NOMO-1 (cell line): ENCODE data around the gene MCTP2.

Experiments used
- DNase-seq, 2 experiments: peaks; one replicate each; lab custom pipeline; 2025; ENCODE audit not compliant: unreplicated experiment in 2 of 2; lab: John Stamatoyannopoulos, UW

Gene MCTP2

GRCh38 chr15:94259121-94259751 lies 27.9 kb downstream of the MCTP2 start:
- peak; percentile 44 to 87 for DNase-seq

- peak; percentile 51 to 84 for DNase-seq
These were observed 28.5 kb downstream of the MCTP2 start for GRCh38 chr15:94259863-94260262.

- no peak for DNase-seq
These were observed 30.8 kb downstream of the MCTP2 start for GRCh38 chr15:94262201-94262600.

GRCh38 chr15:94263341-94264273 lies 32.2 kb downstream of the MCTP2 start:
- DNase-seq: peak; percentile 11 to 48

- no peak for DNase-seq
These were observed 33.6 kb downstream of the MCTP2 start for GRCh38 chr15:94265009-94265408.

GRCh38 chr15:94265982-94266381 lies 34.6 kb downstream of the MCTP2 start:
- DNase-seq: peak in 1 of 2 experiments; percentile 36

- DNase-seq: peak in 1 of 2 experiments; percentile 13
These were observed 35.4 kb downstream of the MCTP2 start for GRCh38 chr15:94266789-94267188.

GRCh38 chr15:94269954-94270353 lies 38.6 kb downstream of the MCTP2 start:
- DNase-seq: no peak

GRCh38 chr15:94270570-94270969 lies 39.2 kb downstream of the MCTP2 start:
- DNase-seq: no peak

- peak; percentile 40 to 88 for DNase-seq
These were observed 41.0 kb downstream of the MCTP2 start for GRCh38 chr15:94272251-94272898.

GRCh38 chr15:94273826-94274225 lies 42.5 kb downstream of the MCTP2 start:
- no peak for DNase-seq

GRCh38 chr15:94274745-94275144 lies 43.4 kb downstream of the MCTP2 start:
- no peak for DNase-seq

- DNase-seq: no peak
These were observed 46.1 kb downstream of the MCTP2 start for GRCh38 chr15:94277485-94277884.

- no peak for DNase-seq
These were observed 48.4 kb downstream of the MCTP2 start for GRCh38 chr15:94279736-94280135.

- no peak for DNase-seq
These were observed 48.9 kb downstream of the MCTP2 start for GRCh38 chr15:94280301-94280700.

GRCh38 chr15:94282269-94283250 lies 51.2 kb downstream of the MCTP2 start:
- DNase-seq: no peak

- DNase-seq: peak in 1 of 2 experiments; percentile 4
These were observed 55.2 kb downstream of the MCTP2 start for GRCh38 chr15:94286583-94286982.

GRCh38 chr15:94287794-94288246 lies 56.5 kb downstream of the MCTP2 start:
- peak; percentile 84 to 87 for DNase-seq

- peak; percentile 2 to 59 for DNase-seq
These were observed 59.4 kb downstream of the MCTP2 start for GRCh38 chr15:94290730-94291129.
